Testis (tissue), 2 donors: ENCODE results near the gene HSFX2.

Source experiments
- POLR2A ChIP-seq: fragments of 450-650 bp; IDR thresholded peaks from one replicate; pipeline ENCODE4 v1.6.1; 2017; ENCODE audit warnings: antibody characterized with exemption, mild to moderate bottlenecking, moderate library complexity
- TF ChIP-seq, protein P1 (sequence below), 3 experiments: fragments of 450-650 bp in 2 of 3; fragments of 200-600 bp in 1 of 3; sonication (generic) in 1 of 3; IDR thresholded peaks; one replicate each; pipeline ENCODE4 v1.5.1; 2016 to 2019; ENCODE audit warnings: antibody characterized with exemption in 3 of 3, mild to moderate bottlenecking in 2 of 3, moderate library complexity in 1 of 3

DNA sequence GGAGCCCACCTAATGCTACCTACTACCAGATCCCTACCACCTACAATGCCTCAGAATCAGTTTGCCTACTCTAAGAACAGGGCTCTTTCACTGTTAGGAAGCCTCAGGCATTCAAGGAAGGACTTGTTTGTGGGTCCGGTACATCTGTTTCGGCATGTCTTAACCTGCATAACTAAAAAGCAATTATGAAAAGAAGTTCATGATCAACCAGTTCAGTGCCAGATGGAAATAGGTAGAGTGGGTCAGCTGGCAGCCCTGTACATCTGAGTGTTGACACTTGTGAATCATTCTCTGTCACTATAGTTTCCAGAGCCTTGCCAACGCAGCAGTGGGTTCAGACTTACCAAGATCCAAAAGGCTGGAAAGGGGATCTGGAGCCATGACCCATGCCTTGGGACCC, 33.2 kb upstream of the HSFX2 start:
- TF ChIP-seq, protein P1, sequence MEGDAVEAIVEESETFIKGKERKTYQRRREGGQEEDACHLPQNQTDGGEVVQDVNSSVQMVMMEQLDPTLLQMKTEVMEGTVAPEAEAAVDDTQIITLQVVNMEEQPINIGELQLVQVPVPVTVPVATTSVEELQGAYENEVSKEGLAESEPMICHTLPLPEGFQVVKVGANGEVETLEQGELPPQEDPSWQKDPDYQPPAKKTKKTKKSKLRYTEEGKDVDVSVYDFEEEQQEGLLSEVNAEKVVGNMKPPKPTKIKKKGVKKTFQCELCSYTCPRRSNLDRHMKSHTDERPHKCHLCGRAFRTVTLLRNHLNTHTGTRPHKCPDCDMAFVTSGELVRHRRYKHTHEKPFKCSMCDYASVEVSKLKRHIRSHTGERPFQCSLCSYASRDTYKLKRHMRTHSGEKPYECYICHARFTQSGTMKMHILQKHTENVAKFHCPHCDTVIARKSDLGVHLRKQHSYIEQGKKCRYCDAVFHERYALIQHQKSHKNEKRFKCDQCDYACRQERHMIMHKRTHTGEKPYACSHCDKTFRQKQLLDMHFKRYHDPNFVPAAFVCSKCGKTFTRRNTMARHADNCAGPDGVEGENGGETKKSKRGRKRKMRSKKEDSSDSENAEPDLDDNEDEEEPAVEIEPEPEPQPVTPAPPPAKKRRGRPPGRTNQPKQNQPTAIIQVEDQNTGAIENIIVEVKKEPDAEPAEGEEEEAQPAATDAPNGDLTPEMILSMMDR (IDR thresholded peaks at IDR 0.05) = no peak
- TF ChIP-seq POLR2A = no peak
